Adipocyte (in vitro differentiated cells): ENCODE data around the gene KIN.
"Not testable (repeated sequence)": the region's sequence is repeated elsewhere in the genome, so short reads cannot be mapped to it uniquely, and the experiment has no call there.

Experiments
- DNase-seq: peaks from one replicate; pipeline ENCODE4 v3.0.0-alpha.2; 2015; ENCODE audit warnings: low read depth
- H3K27me3 ChIP-seq: replicated peaks from 2 replicates; pipeline ENCODE4 v1.7.0; 2013; ENCODE audit warnings: mild to moderate bottlenecking, low read length, moderate library complexity; ENCODE audit not compliant: control insufficient read depth, insufficient read depth
- H3K36me3 ChIP-seq: 2 replicates; pipeline ENCODE4 v1.7.0; 2013; ENCODE audit warnings: low read length, mild to moderate bottlenecking, moderate library complexity; ENCODE audit not compliant: control insufficient read depth, insufficient read depth, severe bottlenecking
- H3K4me1 ChIP-seq: 2 replicates; pipeline ENCODE4 v1.7.0; 2013; ENCODE audit warnings: mild to moderate bottlenecking, low read length, moderate library complexity; ENCODE audit not compliant: control insufficient read depth, insufficient read depth
- H3K4me3 ChIP-seq: 2 replicates; pipeline ENCODE4 v1.7.0; 2013; ENCODE audit warnings: mild to moderate bottlenecking, low read length, moderate library complexity
- H3K9ac ChIP-seq: 2 replicates; pipeline ENCODE4 v1.7.0; 2013; ENCODE audit warnings: mild to moderate bottlenecking, low read length, moderate library complexity
- H3K9me3 ChIP-seq: 2 replicates; pipeline ENCODE4 v1.7.0; 2013; ENCODE audit warnings: mild to moderate bottlenecking, low read length, moderate library complexity; ENCODE audit not compliant: control insufficient read depth

The KIN gene

GRCh38 chr10:7722927-7723529, 64.8 kb downstream of the KIN start:
- H3K4me3 ChIP-seq: no peak overlapping the region

GRCh38 chr10:7720478-7720877, 67.3 kb downstream of the KIN start:
- peaks cover 39% of the 10 kb centered on the region for H3K27me3 ChIP-seq
- no peak overlapping the region for H3K4me3 ChIP-seq
- no peak for DNase-seq
- no peaks in the 10 kb centered on the region for H3K4me1 ChIP-seq
- no peak overlapping the region for H3K9ac ChIP-seq
- no peaks in the 10 kb centered on the region for H3K9me3 ChIP-seq
- no peaks in the 10 kb centered on the region for H3K36me3 ChIP-seq

More at GRCh38 chr10:7722927-7723529, 64.8 kb downstream of the KIN start:
- Histone ChIP-seq H3K9ac (no peak overlapping the region), H3K4me1 (no peaks in the 10 kb centered on the region), H3K36me3 (no peaks in the 10 kb centered on the region), H3K27me3 (peaks cover 57% of the 10 kb centered on the region), H3K9me3 (peaks cover 3% of the 10 kb centered on the region)
- no peak for DNase-seq

DNA sequence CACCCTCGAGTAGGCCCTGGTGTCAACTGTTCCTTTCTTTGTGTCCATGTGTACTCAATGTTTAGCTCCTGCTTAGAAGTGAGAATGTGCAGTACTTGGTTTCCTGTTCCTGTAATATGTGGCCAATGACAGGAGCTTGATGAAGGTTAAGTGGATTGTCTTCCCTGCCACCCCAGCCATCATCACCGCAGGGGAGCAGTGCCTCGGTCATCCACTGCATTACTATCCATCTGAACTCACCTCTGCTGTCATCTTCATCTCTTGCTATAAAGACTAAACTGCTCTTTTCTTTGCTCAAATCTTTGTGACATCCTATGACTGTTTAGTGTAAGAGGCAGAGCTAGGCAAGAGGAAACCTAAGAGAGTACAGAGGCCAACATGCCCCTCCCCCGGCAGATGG, 69.1 kb downstream of the KIN start:
- Histone ChIP-seq H3K36me3 (no peaks in the 10 kb centered on the region), H3K27me3 (peaks cover 32% of the 10 kb centered on the region), H3K4me3 (no peak overlapping the region), H3K9me3 (no peaks in the 10 kb centered on the region), H3K9ac (no peak overlapping the region), H3K4me1 (no peaks in the 10 kb centered on the region)
- DNase-seq: no peak

- Histone ChIP-seq H3K9ac (no peak overlapping the region), H3K36me3 (no peaks in the 10 kb centered on the region), H3K9me3 (no peaks in the 10 kb centered on the region), H3K27me3 (peaks cover 26% of the 10 kb centered on the region), H3K4me1 (no peaks in the 10 kb centered on the region), H3K4me3 (no peak overlapping the region)
- DNase-seq: no peak
Observed at GRCh38 chr10:7717767-7718166, 70.0 kb downstream of the KIN start.

GRCh38 chr10:7715515-7715914, 72.3 kb downstream of the KIN start:
- Histone ChIP-seq H3K4me3 (no peak overlapping the region), H3K27me3 (peaks cover 15% of the 10 kb centered on the region), H3K9ac (no peak overlapping the region), H3K36me3 (no peaks in the 10 kb centered on the region), H3K9me3 (no peaks in the 10 kb centered on the region), H3K4me1 (no peaks in the 10 kb centered on the region)
- DNase-seq: no peak

GRCh38 chr10:7711075-7711474, 76.7 kb downstream of the KIN start:
- not testable (repeated sequence) for H3K4me3 ChIP-seq
- H3K27me3 ChIP-seq: peaks cover 15% of the 10 kb centered on the region

DNA sequence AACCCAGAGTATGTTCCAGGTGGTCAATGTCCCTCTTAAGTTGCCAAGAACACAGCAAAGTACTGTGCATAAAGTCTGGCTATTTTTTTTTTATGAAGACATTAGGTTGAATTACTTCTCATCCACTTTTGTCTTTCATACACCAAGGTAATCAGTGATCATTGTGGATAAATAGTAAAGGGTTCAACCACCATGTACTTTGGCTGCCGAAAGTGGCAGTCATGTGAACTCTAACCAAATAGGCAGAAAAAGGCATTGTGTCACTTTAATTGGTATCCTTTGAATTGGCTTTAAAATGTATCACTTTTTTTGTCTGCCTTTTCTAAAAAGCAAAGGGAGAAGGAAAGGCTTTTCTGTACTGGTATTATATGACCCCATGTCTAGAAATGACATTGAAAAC, 77.3 kb downstream of the KIN start:
- Histone ChIP-seq H3K9me3 (no peaks in the 10 kb centered on the region), H3K36me3 (no peaks in the 10 kb centered on the region), H3K4me3 (no peak overlapping the region), H3K4me1 (no peaks in the 10 kb centered on the region), H3K27me3 (peaks cover 19% of the 10 kb centered on the region), H3K9ac (no peak overlapping the region)
- DNase-seq: no peak

More at GRCh38 chr10:7711075-7711474, 76.7 kb downstream of the KIN start:
- H3K9ac ChIP-seq, H3K9me3 ChIP-seq, H3K4me1 ChIP-seq, DNase-seq, H3K36me3 ChIP-seq: not testable (repeated sequence)

DNA sequence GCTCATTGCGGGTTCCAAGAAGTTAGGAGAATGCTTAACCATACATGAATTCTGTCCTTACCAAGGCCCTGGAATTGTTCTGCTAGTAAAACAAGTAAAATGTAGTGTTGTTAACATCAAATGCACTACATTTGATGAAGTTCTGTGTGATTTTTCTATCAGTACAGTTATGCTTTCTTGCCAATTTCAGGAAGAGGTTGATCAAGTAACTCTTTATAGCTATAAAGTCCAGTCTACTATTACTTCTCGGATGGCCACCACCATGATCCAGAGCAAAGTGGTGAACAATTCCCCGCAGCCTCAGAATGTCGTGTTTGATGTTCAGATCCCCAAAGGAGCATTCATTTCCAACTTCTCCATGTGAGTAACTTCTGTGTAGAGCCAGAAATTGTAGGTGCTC, 79.0 kb downstream of the KIN start:
- H3K27me3 ChIP-seq: peaks cover 31% of the 10 kb centered on the region
- no peak overlapping the region for H3K4me3 ChIP-seq
- H3K9ac ChIP-seq: no peak overlapping the region
- no peaks in the 10 kb centered on the region for H3K4me1 ChIP-seq
- DNase-seq: no peak
- no peaks in the 10 kb centered on the region for H3K36me3 ChIP-seq
- H3K9me3 ChIP-seq: no peaks in the 10 kb centered on the region

- H3K4me1 ChIP-seq: no peaks in the 10 kb centered on the region
- no peaks in the 10 kb centered on the region for H3K36me3 ChIP-seq
- H3K9ac ChIP-seq: no peak overlapping the region
- no peak overlapping the region for H3K4me3 ChIP-seq
- H3K27me3 ChIP-seq: peaks cover 39% of the 10 kb centered on the region
- DNase-seq: no peak
- no peaks in the 10 kb centered on the region for H3K9me3 ChIP-seq
Observed at GRCh38 chr10:7707858-7708622, 79.8 kb downstream of the KIN start.

DNA sequence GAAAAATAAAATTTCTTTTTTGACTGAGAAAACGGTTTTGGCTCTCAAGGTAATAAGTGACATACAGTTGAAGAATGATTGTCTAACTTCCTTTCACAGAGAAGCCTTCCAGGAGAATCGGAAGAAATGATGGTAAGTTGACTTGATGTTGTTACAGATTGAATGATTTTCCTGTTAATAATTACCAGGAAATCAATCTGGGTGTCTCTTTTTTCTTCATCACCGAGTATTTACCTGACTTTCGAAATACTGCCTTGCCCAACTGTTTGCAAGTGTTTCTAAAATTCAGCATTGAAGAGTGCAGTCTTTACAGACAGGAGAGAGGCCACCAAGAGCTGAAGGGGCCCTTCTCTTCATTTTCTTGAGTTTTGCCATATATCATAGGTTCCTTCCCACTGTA, 80.7 kb downstream of the KIN start:
- DNase-seq: no peak
- Histone ChIP-seq H3K9ac (no peak overlapping the region), H3K4me1 (no peaks in the 10 kb centered on the region), H3K27me3 (peaks cover 48% of the 10 kb centered on the region), H3K4me3 (no peak overlapping the region), H3K9me3 (no peaks in the 10 kb centered on the region), H3K36me3 (no peaks in the 10 kb centered on the region)

- no peak for DNase-seq
- Histone ChIP-seq H3K4me3 (no peak overlapping the region), H3K36me3 (no peaks in the 10 kb centered on the region), H3K9me3 (no peaks in the 10 kb centered on the region), H3K9ac (no peak overlapping the region), H3K27me3 (peaks cover 51% of the 10 kb centered on the region), H3K4me1 (no peaks in the 10 kb centered on the region)
Observed at GRCh38 chr10:7706534-7707073, 81.2 kb downstream of the KIN start.
